Activated naive CD4-positive, alpha-beta T cell treated with anti-CD3 and anti-CD28 coated beads, Interleukin-2, amount 50 U/mL, for 24 hours (primary cell): ENCODE results near the gene CYP11A1.

ENCODE experiments used
- H3K27ac Mint-ChIP-seq: one replicate; pipeline ENCODE4 v1.8.0; 2021; ENCODE audit warnings: mild to moderate bottlenecking, mixed read lengths
- H3K27me3 Mint-ChIP-seq: one replicate; pipeline ENCODE4 v1.8.0; 2021; ENCODE audit warnings: mixed read lengths
- H3K36me3 Mint-ChIP-seq: one replicate; pipeline ENCODE4 v1.8.0; 2021; ENCODE audit warnings: mixed read lengths
- H3K4me1 Mint-ChIP-seq: one replicate; pipeline ENCODE4 v1.8.0; 2021; ENCODE audit warnings: mixed read lengths
- H3K4me3 Mint-ChIP-seq: one replicate; pipeline ENCODE4 v1.8.0; 2021; ENCODE audit warnings: mild to moderate bottlenecking, mixed read lengths
- H3K9me3 Mint-ChIP-seq: one replicate; pipeline ENCODE4 v1.8.0; 2021; ENCODE audit warnings: mixed read lengths

The CYP11A1 gene

GRCh38 chr15:74336061-74337005, 31.1 kb downstream of the CYP11A1 start:
- H3K4me3 Mint-ChIP-seq: no peak overlapping the region
- no peak overlapping the region for H3K27ac Mint-ChIP-seq
- H3K27me3 Mint-ChIP-seq: no peaks in the 10 kb centered on the region
- H3K4me1 Mint-ChIP-seq: no peaks in the 10 kb centered on the region
- H3K36me3 Mint-ChIP-seq: no peaks in the 10 kb centered on the region
- no peaks in the 10 kb centered on the region for H3K9me3 Mint-ChIP-seq

- Mint-ChIP-seq H3K9me3 (no peaks in the 10 kb centered on the region), H3K36me3 (no peaks in the 10 kb centered on the region), H3K4me1 (no peaks in the 10 kb centered on the region), H3K27me3 (no peaks in the 10 kb centered on the region), H3K27ac (no peak overlapping the region), H3K4me3 (no peak overlapping the region)
Measured at GRCh38 chr15:74335396-74335795, 32.0 kb downstream of the CYP11A1 start.

GRCh38 chr15:74334127-74334526, 33.3 kb downstream of the CYP11A1 start:
- Mint-ChIP-seq H3K27me3 (no peaks in the 10 kb centered on the region), H3K36me3 (no peaks in the 10 kb centered on the region), H3K27ac (no peak overlapping the region), H3K4me3 (no peak overlapping the region), H3K4me1 (no peaks in the 10 kb centered on the region), H3K9me3 (no peaks in the 10 kb centered on the region)

- Mint-ChIP-seq H3K9me3 (no peaks in the 10 kb centered on the region), H3K4me1 (no peaks in the 10 kb centered on the region), H3K27ac (no peak overlapping the region), H3K4me3 (no peak overlapping the region), H3K36me3 (no peaks in the 10 kb centered on the region), H3K27me3 (no peaks in the 10 kb centered on the region)
Measured at GRCh38 chr15:74333662-74334061, 33.8 kb downstream of the CYP11A1 start.

GRCh38 chr15:74333093-74333492, 34.4 kb downstream of the CYP11A1 start:
- H3K4me1 Mint-ChIP-seq: peaks cover 4% of the 10 kb centered on the region
- no peaks in the 10 kb centered on the region for H3K36me3 Mint-ChIP-seq
- no peaks in the 10 kb centered on the region for H3K27me3 Mint-ChIP-seq
- H3K27ac Mint-ChIP-seq: no peak overlapping the region
- no peak overlapping the region for H3K4me3 Mint-ChIP-seq
- H3K9me3 Mint-ChIP-seq: no peaks in the 10 kb centered on the region

GRCh38 chr15:74332611-74333010, 34.8 kb downstream of the CYP11A1 start:
- Mint-ChIP-seq H3K4me1 (peaks cover 4% of the 10 kb centered on the region), H3K27ac (no peak overlapping the region), H3K9me3 (no peaks in the 10 kb centered on the region), H3K27me3 (no peaks in the 10 kb centered on the region), H3K4me3 (no peak overlapping the region), H3K36me3 (no peaks in the 10 kb centered on the region)

- no peaks in the 10 kb centered on the region for H3K9me3 Mint-ChIP-seq
- H3K4me1 Mint-ChIP-seq: peaks cover 4% of the 10 kb centered on the region
- H3K36me3 Mint-ChIP-seq: no peaks in the 10 kb centered on the region
- H3K4me3 Mint-ChIP-seq: no peak overlapping the region
- H3K27ac Mint-ChIP-seq: no peak overlapping the region
- H3K27me3 Mint-ChIP-seq: no peaks in the 10 kb centered on the region
Measured at GRCh38 chr15:74332011-74332410, 35.4 kb downstream of the CYP11A1 start.

- no peaks in the 10 kb centered on the region for H3K27me3 Mint-ChIP-seq
- H3K27ac Mint-ChIP-seq: no peak overlapping the region
- no peaks in the 10 kb centered on the region for H3K36me3 Mint-ChIP-seq
- H3K4me3 Mint-ChIP-seq: no peak overlapping the region
- H3K4me1 Mint-ChIP-seq: peaks cover 4% of the 10 kb centered on the region
- no peaks in the 10 kb centered on the region for H3K9me3 Mint-ChIP-seq
Measured at GRCh38 chr15:74330861-74331408, 36.5 kb downstream of the CYP11A1 start.

- H3K27me3 Mint-ChIP-seq: peaks cover 1% of the 10 kb centered on the region
- H3K4me3 Mint-ChIP-seq: no peak overlapping the region
- no peak overlapping the region for H3K27ac Mint-ChIP-seq
- H3K4me1 Mint-ChIP-seq: peaks cover 4% of the 10 kb centered on the region
- H3K9me3 Mint-ChIP-seq: no peaks in the 10 kb centered on the region
- H3K36me3 Mint-ChIP-seq: no peaks in the 10 kb centered on the region
Measured at GRCh38 chr15:74328331-74329056, 39.0 kb downstream of the CYP11A1 start.

- Mint-ChIP-seq H3K4me1 (peaks cover 4% of the 10 kb centered on the region), H3K36me3 (no peaks in the 10 kb centered on the region), H3K4me3 (no peak overlapping the region), H3K9me3 (no peaks in the 10 kb centered on the region), H3K27ac (no peak overlapping the region), H3K27me3 (peaks cover 1% of the 10 kb centered on the region)
Measured at GRCh38 chr15:74327756-74328155, 39.7 kb downstream of the CYP11A1 start.

- Mint-ChIP-seq H3K27ac (no peak overlapping the region), H3K36me3 (no peaks in the 10 kb centered on the region), H3K27me3 (peaks cover 1% of the 10 kb centered on the region), H3K4me1 (peaks cover 4% of the 10 kb centered on the region), H3K4me3 (no peak overlapping the region), H3K9me3 (no peaks in the 10 kb centered on the region)
Measured at GRCh38 chr15:74326746-74327145, 40.7 kb downstream of the CYP11A1 start.

- H3K27me3 Mint-ChIP-seq: peaks cover 1% of the 10 kb centered on the region
- no peaks in the 10 kb centered on the region for H3K36me3 Mint-ChIP-seq
- no peak overlapping the region for H3K4me3 Mint-ChIP-seq
- H3K27ac Mint-ChIP-seq: no peak overlapping the region
- H3K9me3 Mint-ChIP-seq: no peaks in the 10 kb centered on the region
- H3K4me1 Mint-ChIP-seq: peaks cover 8% of the 10 kb centered on the region
Measured at GRCh38 chr15:74324714-74325113, 42.7 kb downstream of the CYP11A1 start.

GRCh38 chr15:74322558-74323180, 44.8 kb downstream of the CYP11A1 start:
- H3K4me3 Mint-ChIP-seq: no peak overlapping the region
- H3K36me3 Mint-ChIP-seq: no peaks in the 10 kb centered on the region
- no peak overlapping the region for H3K27ac Mint-ChIP-seq
- peaks cover 5% of the 10 kb centered on the region for H3K4me1 Mint-ChIP-seq
- peaks cover 1% of the 10 kb centered on the region for H3K27me3 Mint-ChIP-seq
- H3K9me3 Mint-ChIP-seq: no peaks in the 10 kb centered on the region

GRCh38 chr15:74320352-74321247, 46.8 kb downstream of the CYP11A1 start:
- Mint-ChIP-seq H3K36me3 (no peaks in the 10 kb centered on the region), H3K4me3 (no peak overlapping the region)

More at GRCh38 chr15:74320352-74321247, 46.8 kb downstream of the CYP11A1 start:
- no peaks in the 10 kb centered on the region for H3K27me3 Mint-ChIP-seq
- H3K27ac Mint-ChIP-seq: no peak overlapping the region
- no peaks in the 10 kb centered on the region for H3K9me3 Mint-ChIP-seq
- H3K4me1 Mint-ChIP-seq: peaks cover 18% of the 10 kb centered on the region
